GM21723 (cell line): ENCODE data around the gene DNAH17.

Experiments used
- ATAC-seq: cut with Tn5 transposase; IDR thresholded peaks from one replicate; pipeline ENCODE4 v1.9.1; 2021; ENCODE audit warnings: mild to moderate bottlenecking, moderate library complexity; ENCODE audit not compliant: unreplicated experiment

Gene DNAH17

GRCh38 chr17:78576389-78577112, 645 bp downstream of the DNAH17 start:
- ATAC-seq, result no peak

GRCh38 chr17:78575899-78576298, 1.3 kb downstream of the DNAH17 start:
- no peak for ATAC-seq

- no peak for ATAC-seq
Measured at GRCh38 chr17:78575340-78575739, 1.9 kb downstream of the DNAH17 start.

GRCh38 chr17:78573955-78574354, 3.2 kb downstream of the DNAH17 start:
- ATAC-seq, result no peak

GRCh38 chr17:78572239-78573205, 4.7 kb downstream of the DNAH17 start:
- ATAC-seq, result no peak

- ATAC-seq, result no peak
Measured at GRCh38 chr17:78571329-78571728, 5.9 kb downstream of the DNAH17 start.

- no peak for ATAC-seq
Measured at GRCh38 chr17:78568494-78569115, 8.6 kb downstream of the DNAH17 start.

- ATAC-seq, result no peak
Measured at GRCh38 chr17:78567991-78568390, 9.2 kb downstream of the DNAH17 start.

- no peak for ATAC-seq
Measured at GRCh38 chr17:78566947-78567346, 10.2 kb downstream of the DNAH17 start.

GRCh38 chr17:78563189-78564145, 13.7 kb downstream of the DNAH17 start:
- no peak for ATAC-seq

GRCh38 chr17:78562734-78563133, 14.5 kb downstream of the DNAH17 start:
- no peak for ATAC-seq

GRCh38 chr17:78561166-78561565, 16.0 kb downstream of the DNAH17 start:
- no peak for ATAC-seq

GRCh38 chr17:78560731-78561130, 16.5 kb downstream of the DNAH17 start:
- ATAC-seq, result no peak

- ATAC-seq, result no peak
Measured at GRCh38 chr17:78559749-78560368, 17.3 kb downstream of the DNAH17 start.

GRCh38 chr17:78558989-78559388, 18.2 kb downstream of the DNAH17 start:
- ATAC-seq, result no peak

GRCh38 chr17:78558181-78558850, 18.9 kb downstream of the DNAH17 start:
- ATAC-seq, result no peak

- ATAC-seq, result no peak
Measured at GRCh38 chr17:78557598-78558039, 19.6 kb downstream of the DNAH17 start.

- ATAC-seq, result no peak
Measured at GRCh38 chr17:78556812-78557211, 20.4 kb downstream of the DNAH17 start.

GRCh38 chr17:78555746-78556401, 21.3 kb downstream of the DNAH17 start:
- no peak for ATAC-seq
